ENCODE data around the gene SPOCK1. TPM values are rescaled to one million over a fixed set of nuclear protein-coding genes. Genes with fewer than 3 reads are reported as not detected.
A peak's percentile ranks its signal among the peaks of the same experiment; 100 is the strongest.

Gene SPOCK1
- total RNA-seq, 1 donor: 54.8 TPM

DNA sequence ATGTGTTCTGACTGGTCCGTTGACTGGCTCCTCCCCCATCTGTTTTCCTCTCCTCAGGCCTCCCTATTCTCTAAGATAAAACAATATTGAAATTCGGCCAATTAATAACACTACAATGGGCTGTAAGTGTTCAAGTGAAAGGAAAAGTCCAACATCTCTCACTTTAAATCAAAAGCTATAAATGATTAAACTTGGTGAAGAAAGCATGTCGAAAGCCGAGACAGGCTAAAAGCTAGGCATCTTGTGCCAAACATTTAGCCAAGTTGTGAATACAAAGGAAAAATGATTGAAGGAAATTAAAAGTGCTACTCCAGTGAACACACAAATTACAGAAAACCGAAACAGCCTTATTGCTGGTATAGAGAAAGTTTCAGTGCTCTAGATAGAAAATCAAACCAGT, 310.6 kb downstream of the SPOCK1 start:
- DNase-seq (ENCODE audit: low read depth): no peak
- TF ChIP-seq, protein P1, sequence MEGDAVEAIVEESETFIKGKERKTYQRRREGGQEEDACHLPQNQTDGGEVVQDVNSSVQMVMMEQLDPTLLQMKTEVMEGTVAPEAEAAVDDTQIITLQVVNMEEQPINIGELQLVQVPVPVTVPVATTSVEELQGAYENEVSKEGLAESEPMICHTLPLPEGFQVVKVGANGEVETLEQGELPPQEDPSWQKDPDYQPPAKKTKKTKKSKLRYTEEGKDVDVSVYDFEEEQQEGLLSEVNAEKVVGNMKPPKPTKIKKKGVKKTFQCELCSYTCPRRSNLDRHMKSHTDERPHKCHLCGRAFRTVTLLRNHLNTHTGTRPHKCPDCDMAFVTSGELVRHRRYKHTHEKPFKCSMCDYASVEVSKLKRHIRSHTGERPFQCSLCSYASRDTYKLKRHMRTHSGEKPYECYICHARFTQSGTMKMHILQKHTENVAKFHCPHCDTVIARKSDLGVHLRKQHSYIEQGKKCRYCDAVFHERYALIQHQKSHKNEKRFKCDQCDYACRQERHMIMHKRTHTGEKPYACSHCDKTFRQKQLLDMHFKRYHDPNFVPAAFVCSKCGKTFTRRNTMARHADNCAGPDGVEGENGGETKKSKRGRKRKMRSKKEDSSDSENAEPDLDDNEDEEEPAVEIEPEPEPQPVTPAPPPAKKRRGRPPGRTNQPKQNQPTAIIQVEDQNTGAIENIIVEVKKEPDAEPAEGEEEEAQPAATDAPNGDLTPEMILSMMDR (IDR thresholded peaks at IDR 0.05; ENCODE audit: insufficient read depth, low read depth, low read length): no peak
- no peak overlapping the region for H3K4me3 ChIP-seq (ENCODE audit: low read depth, low read length)

DNA sequence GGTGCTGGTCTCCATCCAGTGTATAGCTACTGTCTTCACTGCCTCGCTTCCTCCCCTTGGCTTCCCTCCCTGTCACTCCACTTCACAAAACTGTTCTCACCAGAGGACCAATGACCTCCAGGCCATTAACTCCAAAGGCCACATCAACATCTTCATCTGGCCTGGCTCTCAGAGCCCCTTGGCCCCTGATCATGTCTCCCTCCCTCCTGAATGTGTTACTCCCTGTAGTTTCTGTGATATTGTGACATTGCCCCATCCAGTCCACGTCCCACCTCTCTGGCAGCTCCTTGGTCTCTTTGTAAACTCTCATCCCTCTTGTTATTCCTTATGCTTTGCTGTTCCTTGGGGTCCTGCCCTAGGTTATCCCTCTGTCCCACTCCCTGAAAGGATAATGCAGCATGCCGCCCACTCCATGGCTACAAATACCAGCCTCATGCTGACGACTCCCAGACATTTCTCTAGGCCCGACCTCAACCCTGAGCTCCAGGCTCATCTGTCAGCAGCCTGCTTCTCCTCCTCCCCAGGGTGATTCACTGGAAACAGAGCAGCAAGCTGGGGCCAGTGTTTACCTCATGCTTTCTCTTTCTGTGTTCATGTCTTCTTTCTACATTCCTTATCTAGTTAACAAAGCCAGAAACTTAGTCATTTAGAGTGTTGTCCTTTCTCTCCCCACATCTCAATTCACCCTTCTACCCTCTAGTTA, 312.2 kb downstream of the SPOCK1 start:
- TF ChIP-seq, protein P1 (IDR thresholded peaks at IDR 0.05; ENCODE audit: insufficient read depth, low read depth, low read length): no peak
- no peak overlapping the region for H3K4me3 ChIP-seq (ENCODE audit: low read depth, low read length)
- peak; percentile 78 for DNase-seq (ENCODE audit: low read depth)

DNA sequence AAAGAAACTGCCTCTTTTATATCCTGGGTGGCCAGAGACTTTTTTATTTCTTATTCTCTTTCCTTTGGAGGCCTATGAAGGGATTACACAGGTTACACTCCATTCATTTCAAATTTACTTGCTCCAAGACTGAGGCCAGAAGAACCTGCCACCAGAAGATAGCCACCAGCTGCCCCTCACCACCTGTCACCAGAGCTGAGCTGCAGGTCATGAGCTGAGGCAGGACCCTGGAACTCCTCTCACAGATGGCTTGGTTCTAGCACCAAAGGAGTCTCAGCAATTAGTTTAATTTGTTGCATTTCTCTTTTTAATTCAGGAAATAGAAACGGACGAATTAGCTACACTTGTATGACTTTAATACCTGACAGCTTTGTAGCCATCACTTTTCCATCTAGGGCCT, 313.9 kb downstream of the SPOCK1 start:
- DNase-seq (ENCODE audit: low read depth): no peak
- H3K4me3 ChIP-seq (ENCODE audit: low read depth, low read length): no peak overlapping the region
- TF ChIP-seq, protein P1 (IDR thresholded peaks at IDR 0.05; ENCODE audit: insufficient read depth, low read depth, low read length): no peak

DNA sequence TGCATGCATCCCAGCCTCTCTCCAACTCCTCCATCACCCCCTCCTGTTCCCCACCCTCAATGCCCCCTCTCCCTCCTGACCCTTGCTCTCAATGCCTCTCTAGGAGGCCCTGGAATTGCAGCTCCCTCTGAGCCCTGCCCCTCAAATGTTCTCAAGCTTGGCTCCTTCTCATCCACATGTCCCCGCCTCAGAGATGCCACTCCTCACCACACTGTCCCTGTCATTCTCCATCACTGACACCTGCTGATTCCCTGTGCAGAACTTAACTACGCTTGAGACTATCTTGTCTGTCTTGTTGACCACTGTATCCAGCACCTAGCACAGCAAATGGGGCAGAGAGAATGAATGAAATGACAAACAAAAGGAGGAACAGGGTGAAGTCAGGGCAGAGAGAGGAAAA, 314.4 kb downstream of the SPOCK1 start:
- TF ChIP-seq, protein P1 (IDR thresholded peaks at IDR 0.05; ENCODE audit: insufficient read depth, low read depth, low read length): no peak
- H3K4me3 ChIP-seq (ENCODE audit: low read depth, low read length): no peak overlapping the region
- no peak for DNase-seq (ENCODE audit: low read depth)

DNA sequence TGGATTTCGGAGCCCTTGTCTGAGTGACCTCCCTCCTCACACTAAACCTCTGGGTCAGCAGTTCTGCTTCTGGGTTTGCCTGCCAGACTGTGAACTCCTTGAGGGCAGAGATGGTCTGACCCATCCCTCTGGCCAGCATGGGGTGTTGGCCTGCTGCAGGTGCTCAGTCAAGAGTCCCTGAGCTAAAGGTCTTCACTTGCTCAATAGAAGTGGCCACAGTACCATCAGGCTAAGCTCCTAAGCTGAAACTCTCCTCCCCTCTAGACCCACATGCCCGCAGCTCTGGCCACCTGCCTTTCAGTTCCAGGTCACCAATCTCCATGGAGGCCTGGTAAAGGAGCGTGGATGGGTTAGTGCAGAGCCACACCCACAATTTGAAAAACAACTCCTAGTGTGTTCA, 316.6 kb downstream of the SPOCK1 start:
- TF ChIP-seq, protein P1 (IDR thresholded peaks at IDR 0.05; ENCODE audit: insufficient read depth, low read depth, low read length): no peak
- DNase-seq (ENCODE audit: low read depth): no peak
- H3K4me3 ChIP-seq (ENCODE audit: low read depth, low read length): no peak overlapping the region

DNA sequence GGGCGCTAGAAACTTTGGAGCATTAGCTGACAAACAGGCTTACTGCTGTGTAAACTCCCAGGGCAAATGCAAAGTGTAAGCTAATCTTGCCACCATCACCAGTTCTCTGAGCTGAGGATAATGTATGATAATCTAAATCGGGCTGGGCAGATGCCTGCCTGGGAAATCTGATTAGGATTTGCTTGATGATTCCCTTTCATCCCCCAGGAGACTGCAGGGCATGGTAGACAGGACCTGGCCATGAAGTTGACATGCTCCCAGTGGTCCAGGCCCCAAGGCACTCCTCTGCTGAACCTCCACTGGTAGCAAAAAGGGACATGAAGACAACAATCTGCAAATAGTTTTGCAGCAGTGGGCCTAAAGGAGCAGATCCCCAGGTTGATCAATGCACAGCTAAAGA, 317.5 kb downstream of the SPOCK1 start:
- H3K4me3 ChIP-seq (ENCODE audit: low read depth, low read length): no peak overlapping the region
- DNase-seq (ENCODE audit: low read depth): no peak
- TF ChIP-seq, protein P1 (IDR thresholded peaks at IDR 0.05; ENCODE audit: insufficient read depth, low read depth, low read length): no peak

DNA sequence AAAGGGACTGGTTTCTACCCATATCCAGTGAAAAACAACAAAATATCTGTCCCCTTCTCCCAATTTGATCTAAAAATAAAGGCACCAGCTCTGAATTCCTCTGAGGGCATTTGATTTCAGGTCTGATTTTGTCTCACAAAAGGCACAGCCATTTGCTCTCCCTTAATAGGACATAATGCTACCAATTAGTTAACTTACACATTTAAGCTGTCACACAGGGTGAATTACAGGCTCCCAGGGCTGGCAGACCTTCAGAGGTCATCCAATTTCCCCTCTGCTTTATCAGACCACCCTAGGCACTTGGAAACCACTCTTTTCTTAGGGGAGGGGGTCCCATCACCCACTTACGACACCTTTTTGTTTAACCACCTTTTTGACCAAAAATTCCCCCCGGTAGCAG, 319.9 kb downstream of the SPOCK1 start:
- DNase-seq (ENCODE audit: low read depth): no peak
- TF ChIP-seq, protein P1 (IDR thresholded peaks at IDR 0.05; ENCODE audit: insufficient read depth, low read depth, low read length): no peak
- H3K4me3 ChIP-seq (ENCODE audit: low read depth, low read length): no peak overlapping the region

All from fibroblast of villous mesenchyme (primary cell).